Measurements from ENCODE around the gene PPIL6.

The PPIL6 gene

GRCh38 chr6:109417646-109418045 lies 22.8 kb downstream of the PPIL6 start:
- in situ Hi-C loops (cut with MboI; ENCODE audit: low pct_unique_long_range_greater_than_20kb, low sequenced_read_pairs, unreplicated experiment) = no loop called here
- DNase-seq (ENCODE audit: low spot score) = no peak
- TF ChIP-seq, protein P1, sequence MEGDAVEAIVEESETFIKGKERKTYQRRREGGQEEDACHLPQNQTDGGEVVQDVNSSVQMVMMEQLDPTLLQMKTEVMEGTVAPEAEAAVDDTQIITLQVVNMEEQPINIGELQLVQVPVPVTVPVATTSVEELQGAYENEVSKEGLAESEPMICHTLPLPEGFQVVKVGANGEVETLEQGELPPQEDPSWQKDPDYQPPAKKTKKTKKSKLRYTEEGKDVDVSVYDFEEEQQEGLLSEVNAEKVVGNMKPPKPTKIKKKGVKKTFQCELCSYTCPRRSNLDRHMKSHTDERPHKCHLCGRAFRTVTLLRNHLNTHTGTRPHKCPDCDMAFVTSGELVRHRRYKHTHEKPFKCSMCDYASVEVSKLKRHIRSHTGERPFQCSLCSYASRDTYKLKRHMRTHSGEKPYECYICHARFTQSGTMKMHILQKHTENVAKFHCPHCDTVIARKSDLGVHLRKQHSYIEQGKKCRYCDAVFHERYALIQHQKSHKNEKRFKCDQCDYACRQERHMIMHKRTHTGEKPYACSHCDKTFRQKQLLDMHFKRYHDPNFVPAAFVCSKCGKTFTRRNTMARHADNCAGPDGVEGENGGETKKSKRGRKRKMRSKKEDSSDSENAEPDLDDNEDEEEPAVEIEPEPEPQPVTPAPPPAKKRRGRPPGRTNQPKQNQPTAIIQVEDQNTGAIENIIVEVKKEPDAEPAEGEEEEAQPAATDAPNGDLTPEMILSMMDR (IDR thresholded peaks at IDR 0.05; ENCODE audit: extremely low read depth, insufficient read depth, missing control alignments) = no peak

DNA sequence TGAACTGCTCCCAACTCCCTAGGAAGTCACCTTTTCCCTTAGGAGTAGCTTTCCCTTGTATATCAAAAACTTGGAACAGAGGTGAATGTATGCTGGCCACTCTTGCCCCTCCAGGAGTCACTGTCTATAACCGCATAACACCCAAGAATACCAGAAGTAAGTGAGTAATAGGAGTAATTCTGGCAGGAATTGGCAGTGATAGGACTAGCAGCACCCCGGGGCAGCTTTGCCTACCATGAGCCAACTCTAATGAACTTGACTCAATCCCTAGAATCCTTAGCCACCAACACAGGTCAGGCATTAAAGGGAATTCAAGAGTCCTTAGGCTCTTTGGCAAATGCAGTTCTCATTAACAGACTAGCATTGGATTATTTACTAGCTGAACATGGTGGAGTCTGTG lies 29.4 kb downstream of the PPIL6 start:
- in situ Hi-C loops (cut with MboI; ENCODE audit: low pct_unique_long_range_greater_than_20kb, low sequenced_read_pairs, unreplicated experiment) = no loop called here
- TF ChIP-seq, protein P1 (IDR thresholded peaks at IDR 0.05; ENCODE audit: extremely low read depth, insufficient read depth, missing control alignments) = no peak
- DNase-seq (ENCODE audit: low spot score) = no peak

DNA sequence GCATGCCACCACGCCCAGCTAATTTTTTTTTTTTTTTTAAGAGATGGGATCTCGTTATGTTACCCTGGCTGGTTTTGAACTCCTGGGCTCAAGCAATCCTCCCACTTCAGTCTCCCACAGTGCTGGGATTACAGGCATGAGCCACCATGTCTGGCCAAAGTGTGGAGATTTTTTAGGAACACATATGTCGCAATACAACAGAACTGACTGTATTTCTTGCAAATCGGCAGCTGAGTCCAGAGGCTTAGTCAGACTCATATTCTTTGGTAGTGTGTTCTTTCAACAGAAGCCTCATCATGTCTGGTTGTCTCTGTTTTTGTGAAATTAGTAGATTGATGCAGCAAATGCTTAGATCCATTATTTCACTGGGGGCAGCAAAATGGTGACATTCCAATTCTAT lies 34.2 kb downstream of the PPIL6 start:
- TF ChIP-seq, protein P1 (IDR thresholded peaks at IDR 0.05; ENCODE audit: extremely low read depth, insufficient read depth, missing control alignments) = no peak
- DNase-seq (ENCODE audit: low spot score) = no peak
- in situ Hi-C loops (cut with MboI; ENCODE audit: low pct_unique_long_range_greater_than_20kb, low sequenced_read_pairs, unreplicated experiment) = no loop called here

DNA sequence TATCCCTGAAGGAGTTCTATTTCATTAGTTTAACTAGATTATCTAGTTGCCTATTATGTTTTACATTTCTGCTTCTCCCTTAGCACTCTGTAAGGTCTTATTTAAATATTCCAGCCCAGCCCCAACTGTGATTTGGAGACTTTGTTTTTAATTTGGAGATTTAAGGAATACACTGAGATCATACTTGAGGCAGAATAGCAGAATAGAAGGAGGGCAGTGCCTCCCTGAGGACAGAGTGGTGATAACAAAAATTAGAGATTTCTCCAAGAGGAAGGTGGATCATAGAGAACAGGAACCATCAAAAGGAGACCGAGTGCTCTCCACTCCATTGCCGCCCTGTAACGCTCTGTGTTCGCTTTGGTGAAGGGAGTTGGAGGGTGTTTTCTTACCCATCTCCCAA lies 43.4 kb downstream of the PPIL6 start:
- DNase-seq (ENCODE audit: low spot score) = no peak
- TF ChIP-seq, protein P1 (IDR thresholded peaks at IDR 0.05; ENCODE audit: extremely low read depth, insufficient read depth, missing control alignments) = peak; percentile 8
- in situ Hi-C loops (cut with MboI; ENCODE audit: low pct_unique_long_range_greater_than_20kb, low sequenced_read_pairs, unreplicated experiment) = loop anchor here (25.0 kb wide), 1 partner anchor 210 kb away; no protein-coding TSS in a partner anchor

DNA sequence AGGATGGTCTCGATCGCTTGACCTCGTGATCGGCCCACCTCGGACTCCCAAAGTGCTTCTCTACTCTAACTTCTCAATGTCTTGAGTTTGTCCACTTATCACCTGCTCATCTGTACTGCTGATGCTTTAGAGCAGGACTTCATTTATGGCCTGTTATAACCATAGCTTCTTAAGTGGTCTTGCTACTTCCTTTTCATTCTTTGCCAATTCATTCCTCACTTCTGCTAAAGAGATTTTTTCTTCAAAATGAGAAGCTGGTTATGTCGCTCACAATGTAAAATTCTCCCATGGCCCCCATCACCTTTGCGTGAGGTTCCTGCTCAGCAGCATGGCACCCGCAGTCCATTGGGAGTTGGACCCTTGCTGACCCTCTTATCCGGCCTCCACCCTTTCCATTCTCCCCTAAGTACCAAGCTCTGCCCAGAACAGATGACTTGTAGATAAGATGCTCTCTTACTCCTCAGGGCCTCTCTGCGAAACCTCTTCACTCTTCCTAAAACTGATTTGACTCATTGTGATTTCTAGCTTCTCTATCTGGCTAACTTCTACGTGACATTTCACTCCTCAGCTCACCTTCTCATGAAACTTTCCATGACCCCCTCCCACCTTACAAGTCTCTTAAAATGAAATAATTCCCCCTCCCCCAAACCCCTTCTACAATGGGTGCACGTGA lies 44.2 kb downstream of the PPIL6 start:
- TF ChIP-seq, protein P1 (IDR thresholded peaks at IDR 0.05; ENCODE audit: extremely low read depth, insufficient read depth, missing control alignments) = no peak
- in situ Hi-C loops (cut with MboI; ENCODE audit: low pct_unique_long_range_greater_than_20kb, low sequenced_read_pairs, unreplicated experiment) = loop anchor here (25.0 kb wide), 1 partner anchor 209 kb away; no protein-coding TSS in a partner anchor
- DNase-seq (ENCODE audit: low spot score) = no peak

DNA sequence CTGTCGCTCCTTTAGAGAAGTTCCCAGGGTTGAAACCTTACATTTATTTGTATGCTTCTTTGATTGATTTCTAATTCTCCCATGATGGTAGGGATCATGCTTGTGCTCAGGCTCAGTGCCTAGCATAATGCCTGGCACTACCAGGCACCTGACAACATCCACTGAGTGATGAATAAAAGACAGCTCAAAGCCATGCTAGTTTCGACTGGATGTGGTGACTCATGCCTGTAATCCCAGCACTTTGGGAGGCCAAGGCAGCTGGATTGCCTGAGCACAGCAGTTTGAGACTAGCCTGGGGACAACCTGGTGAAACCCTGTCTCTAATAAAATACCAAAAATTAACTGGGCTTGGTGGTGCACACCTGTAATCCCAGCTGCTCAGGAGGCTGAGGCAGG lies 46.5 kb downstream of the PPIL6 start:
- TF ChIP-seq, protein P1 (IDR thresholded peaks at IDR 0.05; ENCODE audit: extremely low read depth, insufficient read depth, missing control alignments) = no peak
- in situ Hi-C loops (cut with MboI; ENCODE audit: low pct_unique_long_range_greater_than_20kb, low sequenced_read_pairs, unreplicated experiment) = loop anchor here (25.0 kb wide), 1 partner anchor 207 kb away; no protein-coding TSS in a partner anchor
- no peak for DNase-seq (ENCODE audit: low spot score)
